HG03342 (cell line): ENCODE data around the gene EFNA5.

Experiments used
- ATAC-seq: cut with Tn5 transposase; IDR thresholded peaks from one replicate; pipeline ENCODE4 v1.9.1; 2021; ENCODE audit warnings: mild to moderate bottlenecking, moderate library complexity; ENCODE audit not compliant: unreplicated experiment

EFNA5 gene

DNA sequence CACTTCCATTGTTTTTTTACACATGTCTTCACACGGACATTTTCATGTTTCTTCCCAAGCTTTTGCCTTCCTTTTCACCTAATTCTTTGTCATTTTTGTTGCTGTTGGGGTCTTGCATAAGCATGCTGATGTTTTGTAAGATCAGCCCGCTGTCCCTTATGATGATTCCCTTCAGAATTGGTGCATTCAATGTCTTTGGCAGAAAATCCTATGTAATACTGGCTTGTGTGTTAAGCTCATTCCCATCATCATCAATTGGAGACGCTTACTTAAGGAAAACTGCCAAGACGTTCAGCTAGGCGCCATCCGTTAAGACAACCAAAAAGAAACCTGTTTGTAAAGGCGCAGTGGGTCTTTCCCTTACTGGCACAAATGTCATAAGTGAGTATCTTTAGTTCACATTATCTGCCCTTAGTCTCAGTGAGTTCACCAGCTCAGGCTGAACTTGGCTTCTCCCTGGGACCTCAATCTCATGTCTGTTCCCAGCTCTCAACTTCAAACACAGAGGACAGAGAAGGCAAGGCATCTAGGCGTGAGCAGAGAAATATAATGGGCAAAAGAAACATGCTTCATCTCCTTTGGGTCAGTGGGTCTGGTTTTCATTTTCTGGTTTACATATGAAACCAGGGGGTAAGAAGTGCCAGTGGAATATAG lies 97.9 kb downstream of the EFNA5 start:
- no peak for ATAC-seq

DNA sequence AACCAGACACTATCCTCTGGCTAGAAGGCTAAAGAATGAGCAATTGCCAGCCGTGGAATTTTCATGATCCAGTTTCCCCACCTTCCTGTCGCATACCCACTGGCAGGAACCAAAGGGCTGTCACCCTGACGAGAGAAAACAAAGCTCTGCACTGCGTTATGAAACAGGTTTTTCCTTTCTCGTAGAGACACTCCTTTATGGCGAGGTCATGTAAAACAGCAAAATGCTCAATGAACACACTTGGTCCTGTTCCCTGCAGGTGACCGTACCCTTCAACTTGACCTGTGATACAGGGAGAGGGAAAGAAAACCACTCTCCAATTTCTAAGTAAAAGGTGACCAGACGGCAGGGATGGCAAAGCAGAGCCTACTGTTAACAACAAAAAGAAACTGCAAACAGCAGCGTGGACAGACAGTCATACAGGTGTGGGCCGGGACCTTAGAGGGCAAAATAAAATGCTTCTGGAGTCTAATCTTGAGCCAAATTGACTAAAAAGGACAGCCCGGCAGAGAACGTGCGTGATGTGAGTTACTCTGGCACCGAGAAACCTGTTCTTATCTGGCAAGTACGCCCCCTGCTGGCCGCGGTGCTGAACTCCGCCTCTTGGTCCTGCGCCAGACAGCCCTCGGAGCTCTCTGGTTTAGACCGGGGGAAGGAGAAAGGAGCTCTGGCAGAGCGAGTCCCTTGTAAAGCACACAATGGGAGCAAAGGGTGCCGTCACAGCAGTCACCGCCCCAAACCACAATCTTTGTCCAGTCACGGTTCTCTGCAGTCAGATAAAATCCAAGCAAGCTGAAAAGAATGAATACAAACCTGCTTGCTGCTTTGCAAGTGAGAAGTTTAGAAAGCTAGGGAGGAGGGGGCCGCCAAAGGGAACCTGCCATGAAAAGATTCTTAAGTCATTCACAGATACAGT lies 98.9 kb downstream of the EFNA5 start:
- ATAC-seq, result peak; percentile 62

DNA sequence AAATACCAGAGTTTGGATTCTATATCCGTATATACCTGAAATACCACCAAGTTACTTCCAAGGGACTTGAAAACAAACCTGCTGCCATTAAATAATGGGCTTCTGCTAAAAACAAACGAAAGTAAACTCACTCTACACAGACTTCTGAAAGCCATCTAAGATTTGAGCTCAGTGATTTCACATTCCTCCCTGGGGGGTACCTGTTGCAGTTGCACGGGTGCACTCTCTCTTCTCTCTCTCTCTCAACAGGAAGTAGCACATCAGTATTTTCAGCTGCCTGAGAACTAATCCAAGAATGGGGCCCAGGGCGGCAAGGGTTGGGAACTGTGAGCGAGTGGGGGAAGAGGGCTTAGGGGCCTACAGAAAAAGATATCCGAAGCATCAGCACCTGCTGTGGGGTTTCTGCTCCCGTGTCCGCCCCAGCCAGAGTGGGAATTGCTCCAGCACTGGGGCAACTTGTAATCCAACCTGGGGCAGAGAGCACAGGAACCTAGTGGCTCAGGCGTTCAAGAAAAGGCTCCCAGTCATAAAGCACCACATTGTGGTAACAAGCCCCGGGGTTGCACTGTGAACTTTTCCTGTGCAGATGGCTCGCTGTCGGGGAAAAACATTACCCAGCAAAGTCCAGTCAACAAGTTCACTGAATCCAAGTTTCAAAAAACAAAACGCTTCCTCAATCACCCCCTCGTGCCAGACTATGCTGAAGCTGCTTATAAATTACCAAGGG lies 99.8 kb downstream of the EFNA5 start:
- peak; percentile 86 for ATAC-seq

DNA sequence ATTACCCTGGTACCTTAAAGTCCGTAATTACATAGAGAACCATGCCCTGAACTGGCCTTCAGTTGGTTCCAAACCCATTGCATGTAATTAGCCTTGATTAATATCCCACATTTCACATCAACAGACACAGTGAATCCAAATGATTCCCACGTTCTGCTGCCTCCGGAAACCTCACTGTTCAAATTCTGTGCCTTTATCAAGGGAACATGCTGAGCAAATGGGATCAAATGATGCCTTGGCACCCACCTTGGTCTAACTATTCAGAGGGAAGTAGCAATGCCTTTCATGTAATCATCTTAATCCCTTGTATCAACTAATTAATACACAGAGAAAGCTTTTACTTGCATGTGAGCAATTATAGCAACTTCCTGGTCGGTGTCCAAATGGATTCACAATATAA lies 100.6 kb downstream of the EFNA5 start:
- no peak for ATAC-seq

DNA sequence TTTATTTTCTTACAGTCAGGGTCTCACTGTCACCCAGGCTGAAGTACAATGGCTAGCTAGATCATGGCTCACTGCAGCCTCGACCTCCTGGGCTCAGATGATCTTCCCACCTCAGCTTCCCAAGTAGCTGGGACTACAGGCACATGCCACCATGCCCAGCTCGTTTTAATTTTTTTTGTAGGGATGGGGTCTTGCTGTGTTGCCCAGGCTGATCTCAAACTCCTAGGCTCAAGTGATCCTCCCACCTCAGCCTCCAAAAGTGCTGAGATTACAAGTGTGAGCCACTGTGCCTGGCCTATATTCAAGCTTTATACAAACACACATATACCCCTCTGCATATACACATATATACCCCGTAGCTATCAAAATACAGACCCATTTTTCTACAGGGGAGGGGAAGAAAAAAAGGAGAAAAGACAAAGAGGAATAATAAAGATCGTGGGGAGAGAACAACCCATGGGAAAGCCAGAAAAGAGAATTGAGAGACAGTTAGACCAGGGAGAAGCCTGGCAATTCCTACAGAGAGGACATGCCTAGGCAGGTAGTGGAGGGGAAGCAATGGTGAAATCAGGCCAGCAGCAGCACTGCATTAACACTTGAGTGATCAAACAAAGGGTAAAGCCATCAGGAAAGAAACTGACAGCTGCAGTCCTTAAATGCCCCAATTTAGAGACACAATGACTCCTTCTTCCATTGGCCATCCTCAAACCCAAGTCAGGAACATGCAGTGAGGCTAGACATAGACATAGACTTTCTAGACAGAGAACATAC lies 102.7 kb downstream of the EFNA5 start:
- ATAC-seq, result no peak

DNA sequence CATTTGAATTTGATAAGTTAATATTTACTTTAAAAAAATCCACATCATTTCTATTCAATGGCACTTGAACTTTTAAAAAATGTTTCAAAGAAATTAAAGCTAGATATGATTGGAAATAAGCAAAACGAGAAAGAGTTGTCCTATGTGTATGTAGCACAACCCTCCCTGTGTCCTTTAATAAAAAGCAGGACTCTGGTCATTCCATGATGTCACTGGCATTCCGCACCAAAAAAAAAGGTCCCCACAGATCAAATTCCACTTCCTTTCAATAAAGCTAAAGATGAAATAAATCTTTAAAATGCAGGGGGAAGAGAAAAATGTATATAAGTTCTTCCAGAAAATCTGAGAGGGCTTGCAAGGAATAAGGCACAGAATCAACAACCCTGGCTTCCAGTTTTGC lies 103.8 kb downstream of the EFNA5 start:
- no peak for ATAC-seq

DNA sequence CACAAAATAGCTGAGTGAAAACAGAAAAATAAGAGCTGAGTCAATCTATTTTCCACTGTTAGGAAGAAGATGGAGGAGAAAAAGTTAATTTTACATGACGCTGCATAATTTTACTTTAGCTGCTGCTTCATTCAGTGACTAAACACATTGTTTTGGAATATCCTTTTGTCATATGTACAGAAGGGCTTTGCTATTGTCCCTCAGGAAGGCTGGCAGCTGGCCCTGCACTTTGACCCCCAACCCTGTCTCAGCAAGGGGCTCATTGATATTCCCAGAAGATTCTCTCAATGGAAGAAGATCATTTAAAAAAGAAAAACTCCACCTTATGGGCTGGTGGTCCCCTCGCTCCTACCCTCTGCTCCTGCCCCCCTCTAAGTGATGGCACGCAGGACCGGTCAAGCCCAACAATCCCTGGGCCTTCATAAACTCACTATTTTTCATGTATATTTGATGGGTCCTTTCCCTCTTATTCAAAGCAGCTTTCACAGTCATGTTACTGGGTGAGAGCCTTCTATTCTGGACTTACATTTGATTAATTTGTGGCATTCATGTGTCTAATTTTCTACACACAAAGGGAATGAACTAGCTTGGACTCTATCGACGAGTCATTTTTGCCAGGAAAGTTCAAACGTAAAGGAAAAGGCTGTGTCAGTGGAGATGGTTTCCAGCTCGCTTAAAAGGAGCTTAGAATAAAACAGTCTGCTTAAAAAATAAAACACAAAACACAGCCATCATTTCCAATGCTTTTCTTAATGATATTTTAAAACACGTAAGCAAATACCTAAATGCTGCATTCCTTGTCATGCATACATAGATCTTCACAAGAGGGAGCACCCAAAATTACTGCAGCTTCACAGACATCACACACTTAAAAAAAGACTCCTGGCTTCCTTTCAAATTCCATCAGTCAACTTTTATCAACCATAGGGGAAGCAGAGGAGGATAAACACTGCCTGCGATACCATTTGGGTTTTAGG lies 104.7 kb downstream of the EFNA5 start:
- no peak for ATAC-seq

DNA sequence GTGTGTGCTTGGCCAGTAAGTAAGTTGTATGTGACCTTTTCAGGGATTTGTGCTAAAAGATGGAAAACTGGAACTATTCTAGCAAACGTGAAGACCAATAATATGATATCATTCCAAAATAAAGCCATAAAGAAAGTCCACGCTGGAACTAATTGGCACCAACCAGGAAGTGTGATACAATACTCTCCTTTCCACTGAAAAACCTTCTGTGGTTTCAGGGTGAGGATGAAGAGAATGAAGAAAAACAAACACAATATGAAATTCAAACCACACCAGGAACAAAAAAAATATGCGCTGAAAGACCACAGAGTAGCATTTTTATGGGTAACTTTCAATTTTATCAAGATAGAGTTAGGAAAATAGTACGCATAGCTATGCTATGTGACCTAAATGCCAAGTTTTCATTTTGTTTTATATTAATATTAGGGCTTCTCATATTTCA lies 105.8 kb downstream of the EFNA5 start:
- ATAC-seq, result no peak

DNA sequence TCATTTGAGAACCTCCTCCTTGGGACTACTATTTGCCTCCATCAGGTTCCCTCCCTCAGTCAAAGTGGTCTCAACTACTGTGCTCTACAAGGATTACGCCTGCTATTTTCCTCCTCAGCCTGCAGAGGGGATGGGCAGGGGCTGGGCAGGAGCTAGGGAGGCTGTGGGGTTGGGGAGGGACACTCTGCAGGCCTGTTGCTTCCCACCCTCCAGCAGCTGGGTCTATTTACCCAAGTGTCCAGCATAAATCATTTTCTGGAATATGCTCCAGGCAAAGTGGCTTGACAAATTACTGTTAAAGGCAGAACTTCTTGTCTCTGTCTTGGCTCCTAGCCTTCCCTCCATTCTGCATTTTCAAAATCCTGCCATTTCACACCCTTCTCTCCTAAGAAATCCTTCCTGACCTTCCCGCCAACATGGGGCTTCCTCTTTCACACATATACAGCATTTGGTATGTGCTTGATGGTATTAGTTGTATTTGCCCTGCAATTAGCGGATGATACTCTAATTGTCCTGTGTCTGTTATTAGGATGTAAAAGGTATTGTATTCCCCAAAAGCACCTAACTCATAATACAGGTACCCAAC lies 106.7 kb downstream of the EFNA5 start:
- no peak for ATAC-seq

DNA sequence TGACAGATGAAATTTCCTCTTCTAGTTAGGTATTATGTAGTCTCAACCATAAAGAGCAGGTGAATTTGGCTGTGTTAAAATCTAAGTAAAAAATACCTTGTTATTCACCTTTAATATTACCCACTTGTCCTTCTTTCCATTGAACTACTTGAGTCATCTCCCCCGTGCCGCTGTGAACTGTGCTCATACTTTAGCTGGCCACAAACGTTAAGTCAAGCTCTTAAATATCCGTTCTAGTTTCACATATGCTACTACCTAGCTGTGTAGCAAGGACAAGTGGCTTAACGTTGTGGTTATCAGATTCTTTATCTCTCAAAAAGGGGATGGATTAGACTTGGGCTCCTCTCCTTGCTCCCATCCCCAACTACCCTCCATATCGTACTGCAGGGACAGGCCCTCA lies 110.4 kb downstream of the EFNA5 start:
- no peak for ATAC-seq

DNA sequence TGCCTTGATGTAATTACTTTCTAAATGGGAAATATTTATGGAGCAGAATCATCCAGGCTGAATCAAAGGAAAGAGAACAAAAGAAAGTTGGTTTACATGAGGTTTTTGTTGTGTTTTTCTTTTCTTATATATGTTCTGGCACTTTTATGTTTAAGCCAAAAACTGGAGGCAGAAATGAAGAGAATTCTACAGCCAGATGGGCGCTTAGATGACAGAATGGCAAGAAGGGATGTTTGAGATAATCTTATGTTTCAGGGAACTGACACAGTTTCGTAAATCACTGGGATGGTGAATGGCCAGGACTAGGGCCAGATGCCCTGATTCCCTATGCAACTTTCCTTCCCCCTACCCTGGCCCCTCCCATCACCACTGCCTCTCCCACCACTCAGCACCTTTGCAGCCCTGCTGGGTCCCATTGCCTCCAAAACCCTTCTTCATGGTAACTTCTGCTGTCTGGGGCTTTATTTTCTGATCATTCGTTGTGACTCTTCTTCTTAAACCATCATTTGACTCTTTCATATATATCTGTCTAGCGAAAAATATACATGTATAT lies 111.8 kb downstream of the EFNA5 start:
- ATAC-seq, result no peak

DNA sequence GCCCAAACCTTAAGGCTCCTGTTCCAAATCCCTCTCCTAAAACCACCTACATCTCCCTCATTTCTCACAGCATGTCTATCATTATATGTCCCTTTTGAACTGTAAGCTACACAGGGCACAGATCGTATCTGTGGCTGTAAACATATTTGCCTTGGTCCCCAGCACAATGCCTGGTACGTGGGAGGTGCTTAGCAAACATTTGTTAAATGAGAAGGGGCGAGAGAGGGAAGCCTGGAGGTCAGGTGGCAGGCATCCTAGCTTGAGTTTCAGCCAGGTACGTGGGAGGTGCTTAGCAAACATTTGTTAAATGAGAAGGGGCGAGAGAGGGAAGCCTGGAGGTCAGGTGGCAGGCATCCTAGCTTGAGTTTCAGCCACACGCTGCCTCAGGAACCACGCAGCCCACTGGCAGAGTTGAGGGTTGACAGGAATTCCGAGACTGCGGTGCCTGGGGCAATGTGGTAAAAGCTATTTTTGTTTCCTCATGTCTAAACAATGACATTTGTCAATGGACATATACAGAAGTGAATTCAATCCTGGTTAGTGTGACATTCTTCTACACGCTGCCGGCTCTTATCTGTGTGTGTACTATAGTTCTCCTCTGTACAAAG lies 113.6 kb downstream of the EFNA5 start:
- ATAC-seq, result no peak

DNA sequence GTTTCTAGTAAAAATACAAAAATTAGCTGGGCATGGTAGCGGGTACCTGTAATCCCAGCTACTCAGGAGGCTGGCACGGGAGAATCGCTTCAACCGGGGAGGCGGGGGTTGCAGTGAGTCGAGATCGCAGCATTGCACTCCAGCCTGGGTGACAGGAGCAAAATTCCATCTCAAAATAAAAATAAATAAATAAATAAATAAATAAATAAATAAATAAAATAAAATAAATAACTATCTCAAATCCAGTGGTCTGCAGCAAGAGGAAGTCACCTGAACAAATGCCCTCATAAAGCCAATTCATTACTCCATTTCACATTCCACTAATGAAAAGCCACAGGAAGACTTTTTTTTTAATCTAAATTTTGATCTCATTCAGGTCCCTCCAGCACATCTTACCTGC lies 114.2 kb downstream of the EFNA5 start:
- no peak for ATAC-seq

DNA sequence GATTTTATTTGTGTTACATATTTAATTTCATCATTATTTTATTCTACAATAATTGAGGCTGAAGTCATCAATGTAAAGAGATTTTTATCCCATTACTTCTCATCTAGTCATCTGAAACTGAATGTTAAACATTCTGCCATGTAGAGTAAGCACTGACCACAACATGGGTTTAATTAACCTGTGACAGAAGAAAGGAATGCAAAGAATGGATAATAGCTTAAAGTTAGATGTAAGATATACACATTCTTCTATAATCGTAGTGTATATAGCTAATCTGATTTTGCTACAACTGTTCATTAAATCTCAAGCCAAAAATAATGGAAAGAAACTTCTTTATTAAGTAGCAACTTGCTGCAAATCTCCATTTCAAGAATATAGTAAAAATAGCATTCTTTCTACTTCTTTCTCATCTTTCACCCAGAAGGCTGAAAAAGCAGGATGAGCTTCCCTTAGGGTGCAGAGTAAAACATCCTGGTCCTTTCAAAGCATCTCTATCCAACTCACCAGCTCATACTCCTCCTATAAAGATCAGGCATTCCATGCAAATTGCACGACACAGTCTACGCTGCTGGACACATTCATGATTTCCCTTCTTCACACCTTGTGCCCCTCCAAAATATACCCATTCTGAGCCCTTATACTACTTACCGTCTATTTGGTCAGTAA lies 115.2 kb downstream of the EFNA5 start:
- no peak for ATAC-seq

DNA sequence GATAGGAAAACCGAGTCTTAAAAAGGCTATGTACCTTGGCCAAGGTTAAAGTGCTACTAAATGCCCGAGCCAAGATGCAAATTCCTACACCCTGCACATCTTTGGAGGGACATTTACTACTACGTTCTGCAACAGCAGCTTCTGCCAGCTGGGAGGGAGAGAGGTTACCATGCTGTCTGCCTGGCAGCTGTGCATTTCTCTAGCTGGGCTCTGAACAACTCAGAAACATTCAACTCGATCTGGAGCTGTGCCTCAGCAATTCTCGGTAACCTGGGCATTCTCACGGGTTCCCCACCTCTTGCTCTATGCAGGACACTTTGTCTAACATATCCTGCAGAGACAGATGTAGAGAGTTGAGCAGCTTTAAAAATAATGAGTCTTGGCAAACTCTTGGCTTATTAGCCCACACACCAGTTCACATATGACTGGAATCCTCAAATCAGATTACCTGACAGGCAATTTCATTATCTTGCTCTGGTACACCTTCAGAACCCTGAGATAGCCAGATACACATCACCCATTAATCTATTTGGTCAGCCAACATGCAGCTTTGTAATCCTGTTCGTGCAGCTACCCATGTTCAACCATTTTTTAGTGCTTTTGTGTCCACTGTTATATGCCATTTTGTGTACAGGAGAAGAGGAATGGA lies 115.8 kb downstream of the EFNA5 start:
- ATAC-seq, result no peak

DNA sequence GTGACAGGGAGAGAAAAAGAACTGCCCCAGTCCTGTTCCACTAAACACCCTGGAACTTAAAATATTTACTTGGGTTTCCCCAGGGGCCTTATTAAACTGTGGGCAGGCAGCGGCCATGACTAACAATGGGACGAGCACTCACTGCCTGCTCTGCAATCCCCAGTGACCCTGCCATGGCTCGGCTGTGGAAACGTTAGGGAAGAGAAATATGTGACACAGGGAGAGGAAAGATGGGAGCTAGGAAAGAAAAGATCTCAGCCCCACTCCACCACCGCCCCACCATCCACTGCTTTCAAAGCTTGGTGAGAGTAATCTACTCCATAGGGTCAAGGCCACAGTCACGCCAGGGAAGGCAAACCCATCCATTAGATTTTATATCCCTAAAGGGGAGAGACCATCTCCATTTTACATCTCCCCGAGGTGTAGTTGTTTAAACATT lies 117.6 kb downstream of the EFNA5 start:
- ATAC-seq, result no peak

DNA sequence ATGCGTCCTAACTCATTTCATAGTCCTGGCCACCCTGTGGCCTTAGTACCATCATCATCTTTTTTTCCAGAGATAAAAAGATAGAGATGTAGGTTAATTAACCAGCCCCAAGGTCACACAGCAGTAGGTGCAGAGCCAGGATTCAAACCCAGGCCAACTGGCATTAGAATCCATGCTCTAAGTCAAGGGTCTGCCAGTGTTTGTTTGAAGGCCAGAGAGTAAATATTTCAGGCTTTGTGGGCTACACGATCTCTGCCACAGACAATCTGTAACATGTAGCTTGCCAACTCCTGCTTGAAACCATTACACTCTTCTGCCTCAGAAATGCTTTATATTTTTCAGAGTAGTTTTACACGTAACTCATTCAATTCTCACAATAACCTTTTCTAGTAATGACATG lies 119.6 kb downstream of the EFNA5 start:
- no peak for ATAC-seq

DNA sequence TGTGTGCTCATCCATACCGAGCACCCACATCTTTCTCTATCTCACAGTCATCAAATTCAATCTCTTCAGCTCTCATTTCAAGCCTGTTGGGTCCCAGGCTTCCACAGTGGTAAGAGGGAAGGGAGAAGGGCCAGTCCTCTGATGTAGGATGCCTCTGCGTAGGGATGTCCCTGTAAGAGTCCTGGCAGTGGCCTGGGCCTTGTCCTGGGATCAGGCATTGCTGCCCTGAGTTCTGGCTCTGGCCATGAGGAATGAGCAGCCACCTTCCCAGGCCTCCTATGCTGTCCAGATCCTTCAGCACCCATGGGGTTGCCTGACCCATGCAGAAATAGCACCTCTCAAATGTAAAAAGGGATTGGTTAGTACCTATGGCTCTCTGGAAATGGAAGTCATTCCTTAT lies 121.2 kb downstream of the EFNA5 start:
- no peak for ATAC-seq
